ENCODE results near the gene RALGDS. TPM values are rescaled to one million over a fixed set of nuclear protein-coding genes. Genes with fewer than 3 reads are reported as not detected.
"Not testable (repeated sequence)": the region's sequence is repeated elsewhere in the genome, so short reads cannot be mapped to it uniquely, and the experiment has no call there.

The RALGDS gene
- total RNA-seq, 1 experiment from 2014 or later, result 38.2 TPM

GRCh38 chr9:133106511-133107244, 14.4 kb downstream of the RALGDS start:
- no peak for DNase-seq (ENCODE audit: low spot score)

DNA sequence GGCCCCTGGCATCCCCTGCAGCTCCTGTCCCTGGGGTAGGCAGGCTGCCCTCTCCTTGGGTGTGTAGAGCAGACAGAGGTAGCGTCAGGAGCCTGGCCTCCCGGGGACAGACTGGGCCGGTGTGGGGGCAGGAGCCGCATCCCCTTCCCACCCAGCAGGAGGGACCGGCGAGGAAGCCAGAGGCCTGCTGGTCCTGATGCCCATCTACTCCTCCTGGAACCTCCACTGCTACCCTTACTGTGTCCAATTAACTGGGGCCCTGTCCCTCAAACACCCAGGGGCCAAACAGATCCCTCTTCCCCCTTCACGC, 15.6 kb downstream of the RALGDS start:
- DNase-seq (ENCODE audit: low spot score), result no peak

DNA sequence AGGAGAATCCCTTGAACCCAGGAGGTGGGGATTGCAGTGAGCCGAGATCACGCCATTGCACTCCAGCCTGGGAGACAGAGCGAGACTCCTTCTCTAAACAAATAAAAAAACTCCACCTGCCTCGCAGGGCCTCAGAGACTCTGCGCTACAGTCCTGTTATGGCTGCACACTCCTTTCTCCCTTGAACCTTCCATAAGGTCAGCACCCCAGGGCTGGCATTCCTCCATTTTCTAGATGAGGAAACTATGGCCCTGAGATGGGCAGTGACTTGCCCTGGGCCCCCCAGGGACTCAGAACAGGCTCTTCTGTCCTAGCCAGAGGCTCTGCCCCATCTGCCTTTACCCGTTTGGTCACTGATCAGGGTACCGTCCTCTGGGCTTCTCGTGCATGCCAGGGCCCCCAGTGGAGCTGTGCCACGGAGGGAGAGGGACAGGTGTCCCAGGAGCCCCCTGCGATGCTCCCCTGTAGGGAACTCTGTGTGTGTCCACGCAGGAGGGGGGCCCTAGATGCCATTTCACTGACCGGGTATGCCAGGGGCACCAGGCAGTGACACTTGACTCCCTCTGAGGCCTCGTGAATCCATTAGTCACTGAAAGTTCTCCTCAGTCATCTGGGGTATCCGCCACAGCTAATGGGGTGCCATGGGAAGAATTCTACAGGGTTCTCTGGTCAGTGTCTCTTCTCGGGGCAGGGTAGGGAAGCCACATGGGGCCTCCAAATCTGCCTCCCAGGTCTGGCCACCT, 16.2 kb downstream of the RALGDS start:
- no peak for DNase-seq (ENCODE audit: low spot score)

DNA sequence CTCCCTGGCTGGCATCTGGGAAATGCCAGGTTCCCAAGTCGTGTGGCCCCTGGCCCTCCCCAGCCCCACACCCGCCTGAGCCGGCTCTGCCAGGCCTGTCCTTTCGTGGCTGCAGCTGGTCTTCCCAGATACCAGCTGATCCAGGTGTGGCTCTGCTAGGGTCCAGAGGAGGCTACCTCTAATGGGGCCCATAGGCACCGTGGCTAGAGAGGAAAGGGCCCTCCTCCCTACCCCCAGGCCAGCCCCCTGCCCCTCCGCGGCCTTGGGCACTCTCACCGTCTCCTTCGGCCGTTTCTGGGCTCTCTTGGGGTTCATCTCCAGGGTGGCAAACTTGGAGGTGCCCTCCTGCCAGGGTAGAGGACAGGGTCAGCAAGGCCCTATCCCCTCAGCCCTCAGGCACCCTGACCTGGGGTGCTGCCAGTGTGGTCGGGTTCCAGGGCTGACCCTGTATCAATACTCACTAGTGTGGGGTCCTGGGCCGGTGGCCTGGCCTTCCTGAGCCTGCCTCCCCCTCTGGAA, 17.0 kb downstream of the RALGDS start:
- no peak for DNase-seq (ENCODE audit: low spot score)

DNA sequence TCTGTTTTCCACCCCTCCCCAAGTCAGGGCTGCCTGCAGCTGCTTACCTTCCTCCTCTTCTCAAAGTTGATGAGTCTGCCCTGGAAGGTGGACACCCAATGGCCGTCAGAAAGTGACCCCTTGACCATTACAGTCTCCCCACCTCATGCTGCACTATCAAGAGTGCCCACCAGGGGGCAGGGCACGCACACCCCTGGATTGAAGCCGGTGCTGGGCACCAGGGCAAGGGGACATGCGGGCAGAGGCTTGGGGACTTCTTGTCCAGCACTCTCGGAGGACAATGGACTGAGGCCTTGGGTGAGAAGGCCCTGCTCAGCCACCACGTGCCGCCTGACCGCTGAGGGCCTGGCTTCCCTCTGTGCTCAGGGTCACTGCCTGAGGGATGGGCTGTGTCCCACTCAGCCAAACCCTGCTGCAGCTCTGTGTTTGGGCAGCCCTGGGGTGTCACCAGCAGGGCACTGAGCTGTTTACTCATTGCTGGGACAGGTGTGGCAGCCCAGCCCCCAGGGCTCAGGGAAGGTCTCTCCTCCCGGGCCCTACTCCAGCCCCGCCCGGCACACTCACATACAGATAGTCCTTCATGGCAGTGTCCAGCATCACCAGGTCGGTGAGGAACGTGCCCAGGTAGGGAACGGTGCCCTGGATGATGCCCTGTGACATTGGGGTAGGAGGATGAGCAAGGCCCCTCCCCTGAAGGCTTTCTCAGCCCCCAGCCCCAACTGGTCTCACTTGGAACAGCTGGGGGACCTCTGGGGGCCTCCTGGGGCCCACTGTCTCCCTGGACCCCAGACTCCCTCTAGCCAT, 17.7 kb downstream of the RALGDS start:
- peak; percentile 56 for DNase-seq (ENCODE audit: low spot score)

DNA sequence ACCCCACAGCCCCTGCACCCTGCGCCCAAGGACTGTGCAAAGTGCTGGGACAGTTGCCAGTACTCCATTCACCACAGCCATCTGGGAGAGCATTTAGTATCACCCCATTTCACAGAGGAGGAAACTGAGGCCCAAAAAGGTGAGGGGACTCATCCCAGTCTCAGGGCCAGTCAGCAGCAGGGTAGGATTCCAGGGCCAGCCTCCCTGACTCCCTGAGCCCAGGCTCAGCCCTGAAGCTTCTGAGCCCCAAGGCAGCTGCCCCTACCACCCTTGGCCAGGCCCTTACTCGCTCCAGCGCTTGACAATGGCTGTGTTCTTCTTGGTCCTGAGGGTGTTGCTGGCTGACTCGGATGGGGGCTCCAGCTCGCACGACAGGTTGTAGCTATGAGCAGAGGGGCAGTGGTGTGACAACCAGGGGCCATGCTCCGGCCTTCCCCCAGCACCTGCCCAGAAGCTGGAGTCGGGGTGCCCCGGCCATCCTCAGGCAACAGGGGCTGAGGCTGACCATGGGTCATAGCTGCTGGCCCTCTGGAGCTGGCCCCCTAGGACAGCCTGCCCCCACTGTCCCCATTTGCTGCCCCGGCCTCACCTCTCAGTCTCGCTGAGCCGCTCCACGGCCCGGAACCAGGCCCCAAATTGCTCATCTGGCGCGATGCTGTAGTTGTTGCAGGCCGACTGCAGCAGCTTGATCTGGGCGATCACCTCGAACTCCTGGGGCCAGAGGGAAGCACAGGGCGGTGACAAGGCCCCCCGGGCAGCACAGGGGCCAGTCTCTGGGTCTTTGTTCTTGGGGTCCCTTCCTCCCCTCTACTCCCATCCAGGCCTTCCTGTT, 18.6 kb downstream of the RALGDS start:
- no peak for DNase-seq (ENCODE audit: low spot score)

- DNase-seq (ENCODE audit: low spot score), result no peak
These were observed 19.5 kb downstream of the RALGDS start for GRCh38 chr9:133101356-133102189.

DNA sequence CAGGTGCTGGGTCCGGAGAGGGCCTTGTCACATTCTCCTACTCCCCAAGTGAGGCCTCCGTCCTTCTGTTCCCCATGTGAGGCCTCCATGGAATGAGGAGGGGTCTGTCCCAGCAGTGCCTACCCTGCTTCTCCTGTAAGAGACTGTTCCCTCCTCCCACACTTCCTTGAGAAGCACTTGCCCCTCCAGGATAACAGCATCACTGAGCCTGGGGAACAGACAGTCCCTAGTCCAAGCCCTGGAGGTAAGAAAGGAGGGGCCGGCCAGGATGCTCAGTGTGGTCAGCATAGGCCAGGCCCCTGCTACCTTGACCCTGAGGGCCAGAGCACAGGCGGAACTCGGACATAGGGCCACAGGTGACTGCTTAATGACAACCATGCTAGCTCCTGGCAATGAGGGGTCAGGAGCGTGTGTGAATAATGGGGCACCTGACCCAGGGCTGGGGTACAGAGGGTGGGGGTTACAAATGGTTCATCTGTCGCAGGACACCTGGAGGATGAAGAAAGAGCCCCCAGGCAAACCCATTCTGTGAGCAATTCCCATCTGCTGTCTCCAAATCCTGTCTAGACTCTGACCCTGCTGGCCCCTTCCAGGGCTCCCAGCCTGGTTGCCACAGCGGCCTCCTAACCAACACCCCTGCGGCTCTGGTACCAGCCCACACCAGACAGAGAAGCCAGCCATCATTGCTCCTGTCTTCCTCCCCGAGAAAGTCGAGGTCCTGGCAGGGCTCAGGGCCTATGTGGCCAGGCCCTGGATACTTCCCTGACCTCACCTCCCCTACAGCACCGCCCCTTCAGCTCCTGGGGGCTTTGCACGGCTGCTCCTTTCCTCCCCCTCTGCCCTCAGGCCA, 20.3 kb downstream of the RALGDS start:
- DNase-seq (ENCODE audit: low spot score), result no peak

- DNase-seq (ENCODE audit: low spot score), result no peak
These were observed 21.1 kb downstream of the RALGDS start for GRCh38 chr9:133099726-133100505.

DNA sequence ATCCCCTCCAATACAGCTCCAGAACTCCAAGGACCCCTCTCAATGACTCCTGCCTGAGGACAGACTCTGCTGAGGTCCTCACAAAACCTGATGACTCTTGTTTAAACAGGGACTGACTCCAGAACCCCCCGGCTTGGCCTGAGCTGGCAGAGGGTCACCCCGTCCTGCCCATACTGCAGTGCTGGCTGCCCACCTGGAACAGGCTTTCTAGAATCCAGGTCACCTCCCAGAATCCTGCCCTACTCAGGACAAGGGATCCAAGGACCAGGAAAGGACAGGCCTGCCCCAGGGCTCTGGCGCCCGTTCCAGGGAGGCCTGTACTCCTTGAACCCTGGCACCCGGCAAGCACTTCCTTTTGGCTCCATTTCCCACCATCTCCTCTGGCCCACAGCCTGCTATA, 22.2 kb downstream of the RALGDS start:
- DNase-seq (ENCODE audit: low spot score), result no peak

DNA sequence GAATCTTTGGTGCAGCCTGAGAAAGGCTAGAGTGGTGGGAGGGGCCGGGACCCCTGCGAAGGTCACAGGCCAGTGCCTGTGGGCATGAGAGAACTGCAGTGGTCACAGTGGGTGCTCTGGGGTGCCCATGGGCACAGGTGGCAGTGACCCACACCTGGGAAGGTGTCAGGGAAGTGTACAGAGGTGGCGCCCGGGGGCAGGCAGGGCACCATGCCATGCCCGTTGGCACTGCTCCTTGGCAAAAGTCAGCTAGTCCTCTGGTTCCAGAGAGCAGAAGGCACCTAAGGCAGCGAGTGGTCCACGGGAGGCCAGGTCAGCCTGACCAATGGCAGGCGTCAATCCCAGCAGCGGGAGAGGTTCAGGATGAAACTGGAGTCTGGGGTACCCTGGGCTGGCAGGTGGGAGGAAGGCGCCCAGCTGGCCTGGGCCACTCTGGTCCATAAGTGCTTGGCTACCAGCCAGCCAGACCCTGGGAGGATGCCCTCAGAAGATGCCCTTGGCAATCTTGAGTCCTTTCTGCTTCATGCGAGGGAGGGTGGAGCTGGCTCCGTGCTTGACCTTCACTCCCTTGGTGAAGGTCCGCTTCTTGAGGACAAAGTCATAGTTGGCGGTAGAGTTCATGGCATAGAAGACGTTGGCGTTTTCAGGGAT, 22.8 kb downstream of the RALGDS start:
- DNase-seq (ENCODE audit: low spot score), result no peak

- no peak for DNase-seq (ENCODE audit: low spot score)
These were observed 26.1 kb downstream of the RALGDS start for GRCh38 chr9:133094842-133095393.

GRCh38 chr9:133094351-133094750, 26.7 kb downstream of the RALGDS start:
- not testable (repeated sequence) for DNase-seq (ENCODE audit: low spot score)

GRCh38 chr9:133090752-133091385, 30.2 kb downstream of the RALGDS start:
- DNase-seq (ENCODE audit: low spot score), result no peak

DNA sequence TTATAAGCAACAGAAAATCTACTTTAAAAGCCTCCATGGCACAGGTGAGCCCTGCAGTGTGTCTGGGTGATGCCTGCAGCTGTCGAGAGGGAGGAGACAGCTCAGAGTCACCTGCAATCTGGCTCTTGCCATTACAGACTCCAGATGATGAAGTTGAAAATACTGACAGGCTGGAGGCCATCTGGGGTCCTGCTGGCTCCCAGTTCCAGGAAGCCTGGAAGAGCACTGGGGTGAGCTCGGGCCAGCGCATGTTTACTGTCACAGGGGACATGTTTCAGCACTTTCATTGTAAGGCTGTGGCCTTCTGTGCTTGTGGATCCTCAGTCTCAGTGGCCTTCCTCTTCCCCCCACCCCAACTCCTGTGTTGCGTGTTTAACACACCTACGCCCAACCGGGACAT, 30.9 kb downstream of the RALGDS start:
- no peak for DNase-seq (ENCODE audit: low spot score)

- DNase-seq (ENCODE audit: low spot score), result no peak
These were observed 31.8 kb downstream of the RALGDS start for GRCh38 chr9:133089271-133089671.

GRCh38 chr9:133088756-133089155, 32.3 kb downstream of the RALGDS start:
- no peak for DNase-seq (ENCODE audit: low spot score)

Data from A172 (cell line).